HTR-8/SVneo (cell line): ENCODE measurements around the gene NEUROG2.
"Not testable (repeated sequence)": the region's sequence is repeated elsewhere in the genome, so short reads cannot be mapped to it uniquely, and the experiment has no call there.

Source experiments
- DNase-seq: peaks from one replicate; pipeline ENCODE4 v3.0.0; 2011; ENCODE audit warnings: low spot score, mixed read lengths; ENCODE audit not compliant: insufficient read length
- FAIRE-seq: peaks from 2 replicates; lab custom pipeline; 2011; peaks lifted over from hg19 to GRCh38; lab: Jason Lieb, UNC

NEUROG2 gene

DNA sequence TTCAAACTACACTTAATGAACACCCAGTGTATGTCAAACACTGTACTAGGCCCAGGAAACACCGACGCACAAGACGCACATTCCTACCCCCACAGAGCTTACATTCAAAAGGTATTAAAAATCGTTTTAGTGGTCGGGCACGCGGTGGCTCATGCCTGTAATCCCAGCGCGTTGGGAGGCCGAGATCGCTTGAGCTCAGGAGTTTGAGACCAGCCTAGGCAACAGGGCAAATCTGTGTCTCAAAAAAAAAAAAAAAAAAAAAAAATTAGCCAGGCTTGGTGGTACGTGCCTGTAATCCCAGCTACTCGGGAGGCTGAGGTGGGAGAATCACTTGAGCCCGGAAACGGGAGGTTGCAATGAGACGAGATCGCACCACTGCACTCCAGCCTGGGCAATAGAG lies 6.5 kb upstream of the NEUROG2 start:
- FAIRE-seq, DNase-seq: not testable (repeated sequence)

DNA sequence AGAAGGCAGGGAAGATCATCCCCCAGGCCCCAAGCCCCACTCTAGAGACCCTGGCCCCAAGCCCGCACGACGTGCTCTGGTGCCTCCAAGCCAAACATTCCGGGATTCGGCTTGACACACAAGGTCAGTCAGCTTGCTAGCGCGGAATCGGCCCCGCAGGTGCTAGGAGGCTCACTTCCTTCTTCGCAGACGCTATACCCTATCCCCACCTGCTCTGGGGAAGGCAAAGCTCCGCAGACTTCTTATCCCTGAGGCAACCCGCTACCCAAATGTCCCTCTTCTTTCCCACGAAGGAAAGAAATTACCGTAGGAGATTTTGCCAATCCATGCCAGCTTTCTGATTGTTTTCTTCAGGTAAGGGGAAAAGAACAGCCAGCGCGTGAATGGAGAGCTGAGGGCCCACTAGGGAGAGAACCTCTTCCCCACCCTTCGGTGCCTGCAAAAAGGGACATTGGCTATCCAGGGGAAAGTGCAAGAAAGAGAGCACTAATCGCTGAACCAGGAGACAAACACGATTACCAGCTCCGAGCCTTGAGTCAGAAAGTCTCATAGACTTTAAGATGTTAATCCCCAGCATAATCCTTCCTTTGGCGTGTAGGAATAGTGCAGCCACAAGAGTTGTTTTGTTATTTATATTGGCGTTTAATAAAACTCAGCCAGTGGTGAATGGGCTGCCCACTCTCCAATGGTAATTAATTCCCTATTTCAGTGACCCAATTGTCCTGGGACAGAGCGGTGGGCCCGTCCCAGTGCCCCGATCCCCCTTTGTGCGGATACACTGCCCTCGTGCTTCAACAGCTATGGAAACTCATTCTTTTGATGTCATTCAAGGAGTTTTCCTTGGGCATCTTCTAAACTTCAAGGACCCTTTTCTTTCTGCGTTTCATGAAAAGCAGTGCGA lies 5.4 kb upstream of the NEUROG2 start:
- no peak for FAIRE-seq
- DNase-seq: no peak

DNA sequence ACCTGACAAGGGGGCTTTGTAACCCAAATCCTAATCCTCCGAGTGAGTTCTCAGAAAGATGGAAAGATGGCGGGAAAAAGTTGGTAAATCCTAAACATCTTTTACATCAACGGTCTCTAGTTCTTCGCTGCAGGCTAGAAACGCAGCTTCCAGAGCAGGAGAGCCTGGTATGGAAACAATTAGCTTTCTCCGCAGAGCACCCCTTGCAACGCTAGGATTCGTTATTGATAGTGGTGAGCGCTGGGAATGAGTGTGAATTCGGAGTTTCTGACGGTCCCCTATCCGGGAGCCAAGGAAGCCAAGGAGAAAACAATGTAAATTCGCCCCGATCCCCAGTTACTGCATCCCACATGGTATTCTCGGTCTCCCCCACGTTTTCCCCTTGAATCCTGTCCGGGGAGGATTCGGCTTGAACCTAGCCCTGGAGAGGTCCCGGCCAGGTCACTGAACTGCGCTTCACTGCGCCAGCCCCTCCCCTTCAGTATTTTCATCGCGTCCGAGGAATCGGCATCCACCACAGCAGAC lies 4.7 kb upstream of the NEUROG2 start:
- DNase-seq (no peak), FAIRE-seq (no peak)

DNA sequence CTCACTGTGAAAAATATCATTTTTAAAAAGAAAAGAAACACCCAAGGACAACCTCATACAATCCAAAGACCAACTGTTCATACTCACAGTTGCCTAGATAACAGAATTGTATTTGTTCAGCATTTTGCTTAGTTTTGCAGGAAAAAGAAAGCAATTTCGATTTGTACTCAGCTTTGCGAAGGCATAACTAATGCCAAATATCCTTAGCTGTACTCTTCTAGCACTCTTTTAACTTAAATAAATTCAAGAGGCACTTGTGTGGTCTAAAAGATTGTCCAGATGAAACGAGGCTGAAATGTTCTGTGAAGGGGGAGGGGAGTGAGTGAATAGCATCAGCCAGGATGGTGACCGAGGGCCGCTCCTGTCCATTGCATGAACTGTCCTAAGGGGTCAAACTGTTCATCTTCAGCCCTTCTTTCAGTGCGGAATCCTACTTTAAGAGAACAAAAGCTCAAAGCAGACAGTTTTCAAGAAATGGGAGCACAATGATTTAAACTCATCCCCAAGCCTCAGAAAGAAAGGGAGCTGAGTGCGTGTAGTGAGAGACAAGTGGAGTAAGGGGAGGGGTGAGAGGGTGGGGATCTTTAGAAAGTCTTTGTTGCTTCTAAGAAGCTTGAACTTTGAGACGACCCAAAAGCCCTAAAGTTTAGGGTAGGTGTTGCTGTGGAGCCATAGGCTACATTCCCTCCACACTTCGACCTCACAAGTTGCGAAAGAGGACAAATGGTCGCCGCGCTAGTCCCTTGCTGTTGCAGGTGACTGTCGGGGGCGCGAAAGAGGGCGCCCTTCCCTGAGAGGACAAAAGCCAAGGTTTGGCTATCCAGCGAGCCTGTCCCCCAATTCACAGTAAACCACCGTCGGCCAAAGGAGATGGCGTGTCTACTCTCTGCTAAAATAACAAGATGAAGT lies 4.0 kb upstream of the NEUROG2 start:
- FAIRE-seq: no peak
- DNase-seq: no peak

DNA sequence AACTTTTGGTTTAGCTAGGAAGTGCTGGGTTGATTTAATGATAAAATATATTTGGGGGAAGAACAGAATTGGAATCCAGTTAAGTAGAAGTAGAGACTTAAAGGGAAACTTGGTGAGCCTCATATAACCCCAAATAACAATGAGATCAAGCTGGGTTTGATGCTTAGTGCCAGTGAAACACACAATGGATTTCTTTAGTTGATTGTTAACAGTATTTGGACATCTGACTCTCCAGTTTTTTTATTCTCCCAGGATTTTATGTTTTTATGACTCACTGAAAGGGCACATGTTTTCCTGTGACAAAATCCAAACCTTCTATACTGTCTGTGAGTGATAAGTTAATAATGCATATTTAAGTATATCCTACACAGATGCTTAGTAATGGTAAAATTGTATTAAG lies 2.7 kb upstream of the NEUROG2 start:
- no peak for FAIRE-seq

DNA sequence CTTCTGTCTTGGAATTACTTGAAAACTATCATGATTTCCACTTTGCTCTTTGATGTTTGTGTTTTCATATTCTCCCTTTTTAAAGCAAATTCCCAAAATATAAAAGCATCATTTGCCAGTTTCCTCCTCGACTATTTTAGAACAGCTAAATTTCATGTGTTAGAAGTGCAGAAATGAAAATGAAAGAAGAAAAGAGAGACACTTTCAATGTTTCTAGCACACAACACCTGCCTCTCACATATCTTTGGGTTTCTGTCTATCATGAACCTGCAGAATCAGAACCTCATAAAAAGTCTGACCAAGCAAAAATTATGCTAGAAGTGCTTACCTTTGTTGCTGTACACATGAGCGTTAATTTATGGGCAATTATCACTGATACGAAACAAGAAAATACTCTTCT lies 1.9 kb upstream of the NEUROG2 start:
- DNase-seq: no peak
- no peak for FAIRE-seq

More for the DNA sequence above, 2.7 kb upstream of the NEUROG2 start:
- DNase-seq: no peak

DNA sequence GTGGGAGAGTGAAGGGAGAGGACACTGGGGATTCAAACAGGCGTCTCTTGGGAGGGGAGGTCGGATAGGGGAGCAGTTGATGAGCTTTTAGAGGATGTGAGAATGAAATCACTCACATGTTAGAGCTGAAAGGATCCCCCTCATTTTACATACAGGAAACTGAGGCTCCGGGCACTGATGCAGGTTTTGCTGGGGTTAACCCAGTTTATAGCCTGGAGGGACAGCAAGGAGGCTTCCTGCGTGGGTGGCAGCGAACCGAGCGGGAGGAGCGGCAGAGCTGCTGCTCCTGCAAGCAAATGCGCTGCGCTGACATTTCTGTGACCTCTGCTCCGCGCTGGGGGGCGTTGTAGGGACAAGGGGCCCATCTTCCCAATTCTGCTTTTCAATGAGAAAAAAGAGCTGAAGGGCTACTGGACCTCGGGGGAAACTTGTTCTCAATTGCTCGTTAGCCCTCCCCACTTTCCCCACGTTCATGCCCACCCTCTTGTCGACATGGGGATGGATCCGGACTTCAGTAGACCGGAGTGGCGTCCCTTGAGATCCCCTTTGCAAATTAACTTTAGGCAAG lies 1.2 kb upstream of the NEUROG2 start:
- DNase-seq: no peak
- FAIRE-seq: no peak

DNA sequence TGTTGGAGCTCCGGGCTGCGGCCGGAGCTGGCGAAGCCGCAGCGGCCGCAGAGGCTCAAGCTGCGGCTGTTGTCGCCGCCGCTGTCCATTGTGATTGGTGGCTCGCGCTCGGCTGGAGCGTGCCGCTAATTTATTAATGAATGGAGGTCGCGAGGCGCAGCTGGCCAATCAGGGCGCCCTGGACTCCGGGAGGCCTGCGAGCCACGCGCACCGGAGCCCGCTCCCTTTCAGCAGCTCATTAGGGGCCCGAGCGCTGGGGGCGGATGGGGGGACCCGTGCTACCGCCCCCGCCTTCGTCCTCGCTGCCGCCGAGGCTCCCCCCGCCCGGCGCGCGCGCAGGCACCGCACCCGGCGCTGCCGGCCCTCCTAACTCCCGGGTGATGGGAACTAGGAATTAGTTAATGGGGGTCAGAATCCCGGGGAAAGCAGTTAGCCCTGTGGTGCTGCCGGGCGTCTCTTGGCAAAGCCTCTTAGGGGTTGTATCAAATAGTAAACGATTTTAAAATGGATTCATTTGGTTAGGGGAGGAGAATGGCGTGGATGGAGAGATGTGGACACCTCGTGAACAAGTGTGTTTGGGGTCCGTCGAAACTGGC lies 589 bp upstream of the NEUROG2 start:
- DNase-seq: no peak
- no peak for FAIRE-seq

DNA sequence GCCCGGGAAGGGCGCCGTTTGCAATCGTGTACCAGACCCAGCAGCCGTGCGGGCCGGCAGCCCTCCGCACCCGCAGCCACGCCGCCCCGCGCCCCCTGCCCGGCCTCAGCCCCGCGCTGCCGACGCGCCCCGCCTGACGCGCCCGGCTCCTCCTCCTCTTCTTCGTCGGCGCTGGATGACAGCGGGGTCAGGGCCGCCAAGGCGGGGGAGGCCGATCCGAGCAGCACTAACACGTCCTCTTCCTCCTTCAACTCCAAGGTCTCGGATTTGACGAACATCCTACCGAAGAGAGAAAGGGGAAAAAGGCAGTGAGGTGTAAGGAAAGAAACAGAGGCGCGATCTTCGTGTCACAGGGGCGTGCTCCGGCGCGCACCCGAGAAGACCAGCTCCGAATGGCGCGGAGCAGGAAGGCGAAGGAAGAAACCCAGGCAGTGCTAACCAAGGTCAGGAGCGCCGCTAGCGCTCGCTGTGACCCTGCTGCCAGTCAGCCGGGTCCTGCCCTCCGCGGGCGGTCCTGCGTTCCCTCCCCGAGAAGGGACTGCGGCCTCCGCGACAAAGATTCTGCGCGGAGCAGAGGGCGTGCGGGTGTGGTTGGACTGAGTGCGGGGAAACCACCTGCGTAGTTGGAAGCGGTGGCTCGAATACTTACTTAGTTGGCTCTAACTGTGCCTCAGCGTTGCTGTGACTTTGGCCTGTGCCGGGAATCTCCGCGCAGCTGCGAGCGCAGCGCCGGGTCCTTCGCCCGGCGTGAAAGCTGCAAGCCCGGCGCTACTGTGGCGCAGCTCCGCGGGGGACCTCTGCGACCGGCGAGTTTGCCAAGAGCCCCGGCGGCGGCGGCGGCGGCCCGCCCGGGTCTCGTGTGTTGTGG lies 548 bp downstream of the NEUROG2 start:
- FAIRE-seq: peak; percentile 28

DNA sequence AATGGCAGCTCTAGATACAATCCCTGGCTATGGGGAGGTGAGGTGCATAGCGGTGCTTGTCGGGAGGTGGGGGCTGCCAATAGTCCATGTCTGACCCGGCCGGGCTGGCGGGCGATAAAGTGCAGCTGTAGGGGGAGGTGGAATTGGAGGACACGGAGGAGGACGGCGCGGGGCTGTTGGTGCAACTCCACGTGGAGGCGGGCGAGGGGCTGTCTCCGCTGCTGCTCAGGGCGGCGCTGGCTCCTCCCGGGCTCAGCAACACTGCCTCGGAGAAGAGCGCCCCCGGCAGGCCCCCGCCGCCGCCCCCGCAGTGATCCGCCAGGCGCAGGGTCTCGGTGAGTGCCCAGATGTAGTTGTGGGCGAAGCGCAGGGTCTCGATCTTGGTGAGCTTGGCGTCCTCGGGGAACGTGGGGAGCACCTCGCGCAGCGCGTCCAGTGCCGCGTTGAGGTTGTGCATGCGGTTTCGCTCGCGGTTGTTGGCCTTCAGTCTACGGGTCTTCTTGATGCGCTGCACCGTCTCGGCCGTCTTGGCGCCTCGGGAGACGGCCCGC lies 1.3 kb downstream of the NEUROG2 start:
- FAIRE-seq: no peak
- DNase-seq: no peak

More for the DNA sequence above, 548 bp downstream of the NEUROG2 start:
- DNase-seq: no peak

DNA sequence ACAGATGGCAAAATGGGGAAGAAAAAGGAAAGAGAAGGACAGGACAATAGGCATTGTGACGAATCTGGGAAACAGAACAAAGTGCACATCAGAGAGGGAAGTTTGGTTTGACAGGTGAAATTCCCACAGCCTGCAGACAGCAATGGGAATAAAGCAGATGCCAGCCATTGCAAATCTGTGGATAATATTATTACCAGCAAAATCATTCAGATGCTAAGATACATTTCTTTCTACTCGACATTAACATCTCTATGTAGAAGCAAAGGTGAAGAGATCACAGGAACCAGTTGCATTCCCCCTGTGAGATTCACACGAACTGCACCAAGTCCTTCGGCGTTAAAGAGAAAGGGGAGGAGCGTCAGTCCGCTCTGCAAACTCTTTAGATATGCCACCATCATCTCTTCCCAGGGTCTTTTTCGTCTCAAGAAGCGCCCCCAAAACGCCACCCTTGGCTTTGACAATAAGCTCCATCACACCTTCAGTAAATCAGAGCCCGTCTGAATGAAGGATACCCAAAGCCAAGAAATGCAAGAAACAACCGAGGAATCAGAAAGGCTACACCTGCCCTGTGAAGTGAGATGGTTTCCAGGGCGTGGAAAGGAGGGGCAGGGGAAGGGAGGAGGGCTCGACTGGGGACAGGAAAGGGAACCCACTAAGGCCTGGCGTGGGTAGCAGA lies 1.9 kb downstream of the NEUROG2 start:
- FAIRE-seq (no peak), DNase-seq (no peak)

DNA sequence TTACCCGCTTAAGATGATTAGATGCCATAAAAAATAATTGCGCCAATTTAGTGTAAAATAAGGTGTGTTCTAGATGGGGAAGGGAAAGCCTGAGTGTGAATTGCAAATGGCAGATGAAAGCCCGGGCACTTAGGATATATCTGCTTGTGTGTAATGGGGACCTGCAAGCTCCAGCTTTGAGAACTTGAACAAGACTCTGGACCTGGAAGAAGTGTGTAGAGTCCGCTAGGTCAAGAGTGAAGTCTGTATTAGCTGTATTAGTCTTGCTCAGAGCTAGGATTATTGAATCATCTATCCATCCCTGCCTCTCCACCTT lies 4.2 kb downstream of the NEUROG2 start:
- FAIRE-seq (no peak), DNase-seq (no peak)

DNA sequence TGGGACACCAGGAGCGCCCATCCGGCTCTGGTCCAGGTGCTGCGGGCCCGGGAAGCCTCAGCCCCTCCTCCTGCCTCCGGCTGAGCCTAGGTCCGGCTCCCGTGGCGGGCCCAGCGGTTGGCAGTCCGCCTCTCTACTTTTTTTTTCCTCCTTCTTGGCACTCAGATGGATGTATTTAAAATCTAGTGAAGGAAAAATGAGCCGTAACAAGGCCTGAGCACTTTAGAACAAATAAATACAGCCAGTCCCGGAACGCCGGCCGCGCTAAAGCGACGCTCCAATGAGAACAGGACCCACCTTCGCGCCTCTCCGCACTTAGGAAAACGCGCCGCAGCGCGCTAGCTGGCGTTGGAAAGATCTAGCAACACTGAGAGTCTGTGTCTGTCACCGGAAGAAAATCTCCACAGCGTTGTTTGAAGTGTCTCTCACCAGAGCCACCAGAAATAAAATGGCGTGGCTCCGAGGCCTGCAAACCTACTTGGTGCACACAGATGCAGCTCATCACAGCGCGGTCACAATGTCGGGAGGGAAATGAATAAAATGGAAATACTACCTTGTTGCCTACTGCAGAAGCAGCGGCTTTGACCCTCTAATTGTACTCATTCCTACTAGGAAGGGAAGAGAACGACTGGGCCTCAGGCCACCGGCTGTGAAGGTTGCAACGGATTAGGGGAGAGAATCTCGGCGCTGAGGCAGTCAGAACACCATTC lies 4.7 kb downstream of the NEUROG2 start:
- no peak for FAIRE-seq
- no peak for DNase-seq

DNA sequence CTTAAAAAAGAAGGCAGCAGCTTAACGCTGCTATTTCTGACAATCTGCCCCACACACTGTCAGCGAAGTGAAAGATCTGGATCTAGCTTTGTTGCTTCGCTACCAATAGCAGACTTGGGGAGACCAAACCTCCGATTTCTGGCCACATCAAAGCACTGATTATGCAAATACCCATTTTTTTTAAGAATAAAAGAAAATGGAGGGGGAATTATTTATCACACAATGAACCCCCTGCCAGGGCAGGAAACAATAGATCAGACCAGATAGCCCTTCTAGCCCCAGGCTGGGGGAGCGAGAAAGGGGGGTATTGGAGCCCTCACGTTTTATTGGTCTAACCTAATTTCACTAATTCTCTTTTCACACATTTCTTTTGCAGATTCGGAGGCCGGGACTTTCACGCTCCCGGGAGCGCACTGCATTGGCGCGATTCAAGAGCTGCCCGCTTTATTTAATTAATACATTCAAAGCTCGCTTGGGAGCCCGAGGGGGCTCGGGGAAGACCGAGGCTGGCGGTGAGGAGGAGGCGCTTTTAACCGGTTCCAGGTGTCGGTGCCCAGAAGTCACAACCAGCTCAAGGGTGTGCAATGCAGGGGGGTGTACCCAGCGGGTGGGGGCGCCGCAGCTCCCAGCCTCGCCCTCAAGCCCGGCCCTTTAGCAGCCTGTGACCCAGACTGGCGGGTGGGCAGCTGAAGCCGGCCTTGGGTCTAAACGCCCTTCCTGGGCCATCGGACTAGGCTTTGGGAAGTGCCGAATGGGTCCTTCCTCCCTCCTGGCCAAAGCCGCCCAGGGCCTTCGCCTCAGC lies 5.5 kb downstream of the NEUROG2 start:
- DNase-seq (no peak), FAIRE-seq (no peak)

DNA sequence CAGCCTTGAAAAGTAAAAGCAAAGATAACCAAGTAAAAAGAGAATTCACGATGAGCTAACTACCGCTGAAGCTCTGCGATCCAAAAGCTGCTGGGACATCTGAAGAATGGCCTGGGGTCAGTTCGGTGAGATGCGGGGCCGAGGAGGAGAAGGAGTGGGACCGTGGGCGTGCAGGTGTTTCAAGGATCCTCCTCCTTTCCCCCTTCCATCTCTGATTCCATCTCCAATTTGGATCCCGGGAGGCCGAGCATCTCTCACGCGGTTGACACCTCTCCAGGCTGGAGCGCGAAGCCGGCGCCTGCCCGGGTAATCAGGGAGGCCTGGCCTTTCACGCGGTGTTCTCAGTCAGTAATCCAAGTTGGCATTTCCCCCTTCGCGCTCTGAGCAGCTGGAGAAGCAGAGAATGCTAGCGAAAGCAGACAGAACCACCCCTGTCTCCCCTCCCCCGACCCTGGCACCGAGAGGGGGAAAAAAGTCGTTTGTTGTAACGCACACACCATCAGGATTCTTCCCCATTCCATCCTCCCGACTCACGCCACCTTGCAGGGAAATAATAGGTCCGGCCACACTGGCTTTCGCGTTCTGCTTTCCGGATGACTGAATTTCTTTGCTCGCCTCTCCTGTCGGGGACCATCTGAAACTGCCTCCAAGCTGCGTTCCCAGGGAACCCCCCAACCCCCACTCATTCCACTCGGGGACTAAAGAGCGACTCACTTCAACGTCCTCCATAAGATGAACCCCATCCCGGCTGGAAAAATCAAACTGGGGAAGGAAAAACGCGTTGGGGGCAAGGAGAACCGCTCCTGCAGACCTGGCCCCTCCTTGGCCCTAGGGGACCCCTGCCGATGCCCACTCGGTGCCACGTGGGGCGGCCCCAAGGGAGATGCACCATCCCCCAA lies 6.5 kb downstream of the NEUROG2 start:
- FAIRE-seq (no peak), DNase-seq (no peak)

DNA sequence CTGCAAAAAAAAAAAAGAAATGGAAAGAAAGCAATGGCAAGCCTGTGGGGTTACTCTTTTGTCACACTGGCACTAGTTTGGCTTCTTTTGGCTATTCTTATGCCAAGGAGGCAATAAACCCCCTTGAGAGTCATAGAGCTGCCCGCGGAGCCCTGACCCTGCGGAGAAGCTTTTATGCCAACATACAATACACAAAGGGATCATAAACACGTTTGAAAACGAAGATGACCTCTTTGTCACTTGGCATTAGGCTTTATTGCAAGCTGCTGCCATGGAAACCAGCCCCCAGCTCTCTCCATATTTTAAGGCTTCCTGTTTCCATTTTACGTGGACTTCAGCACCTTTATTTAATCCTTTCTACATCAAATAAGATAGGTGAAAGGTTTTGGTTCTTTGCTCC lies 7.6 kb downstream of the NEUROG2 start:
- DNase-seq: no peak
- no peak for FAIRE-seq
